Kidney epithelial cell (primary cell): ENCODE measurements around the gene ALDH16A1. TPM values are rescaled to one million over a fixed set of nuclear protein-coding genes. Genes with fewer than 3 reads are reported as not detected.

Experiments used
- DNase-seq: peaks from one replicate; pipeline ENCODE4 v3.0.0-alpha.2; 2010; ENCODE audit warnings: low read depth
- H3K27me3 ChIP-seq: 2 replicates; pipeline ENCODE4 v1.6.0; 2011; ENCODE audit warnings: low read length; ENCODE audit not compliant: control insufficient read depth, insufficient read depth
- H3K36me3 ChIP-seq: 2 replicates; pipeline ENCODE4 v1.5.1; 2011; ENCODE audit warnings: low read length; ENCODE audit not compliant: control insufficient read depth, insufficient read depth
- H3K4me3 ChIP-seq: 2 replicates; pipeline ENCODE4 v1.5.1; 2011; ENCODE audit warnings: low read depth, mild to moderate bottlenecking, control low read depth, low read length
- CTCF ChIP-seq: IDR thresholded peaks from 2 replicates; pipeline ENCODE4 v1.5.1; 2011; ENCODE audit warnings: mild to moderate bottlenecking, moderate library complexity, low read length, control low read depth, inconsistent platforms; ENCODE audit not compliant: insufficient read depth, poor library complexity, severe bottlenecking
- total RNA-seq: library from RNA; depleted of rRNA; stranded (reverse); fragments of >200 nt; gene quantifications from 2 replicates; pipeline ENCODE4 v1.2.3, GENCODE V29; 2015

ALDH16A1 gene
- total RNA-seq, 1 donor from 2014 or later, result 32.9 TPM

GRCh38 chr19:49486710-49487276, 33.8 kb downstream of the ALDH16A1 start:
- Histone ChIP-seq H3K27me3 (no peaks in the 10 kb centered on the region), H3K36me3 (peaks cover 11% of the 10 kb centered on the region), H3K4me3 (no peak overlapping the region)
- DNase-seq, result no peak
- no peak for TF ChIP-seq CTCF

- TF ChIP-seq CTCF, result no peak
- peak; percentile 91 for DNase-seq
- Histone ChIP-seq H3K4me3 (peak within 1 kb of the TSS; percentile 81), H3K27me3 (no peaks in the 10 kb centered on the region), H3K36me3 (peaks cover 11% of the 10 kb centered on the region)
Measured at GRCh38 chr19:49487277-49488045, 34.4 kb downstream of the ALDH16A1 start, which contains the start of gene RPL13A. TSS of gene RPL13A (plus strand) at chr19:49487608. CDS start at chr19:49487630, 22 bp downstream.

GRCh38 chr19:49488046-49488862, 35.2 kb downstream of the ALDH16A1 start:
- no peak for DNase-seq
- H3K36me3 ChIP-seq, result peaks cover 11% of the 10 kb centered on the region
- no peak for TF ChIP-seq CTCF
- H3K4me3 ChIP-seq, result peak overlapping the region; percentile 81
- H3K27me3 ChIP-seq, result no peaks in the 10 kb centered on the region

- Histone ChIP-seq H3K4me3 (peak overlapping the region; percentile 81), H3K36me3 (peaks cover 11% of the 10 kb centered on the region)
Measured at GRCh38 chr19:49488863-49489537, 36.0 kb downstream of the ALDH16A1 start.

More at GRCh38 chr19:49488863-49489537, 36.0 kb downstream of the ALDH16A1 start:
- DNase-seq, result no peak
- no peak for TF ChIP-seq CTCF
- no peaks in the 10 kb centered on the region for H3K27me3 ChIP-seq
